NB4 (cell line): ENCODE data around the gene DNAJC1.
"Not testable (repeated sequence)": the region's sequence is repeated elsewhere in the genome, so short reads cannot be mapped to it uniquely, and the experiment has no call there.

Source experiments
- DNase-seq: peaks from one replicate; pipeline ENCODE4 v3.0.0; 2010; ENCODE audit warnings: low read depth
- H3K4me3 ChIP-seq: one replicate; pipeline ENCODE4 v1.5.1; 2011; ENCODE audit warnings: mild to moderate bottlenecking, low read depth, low read length, moderate library complexity
- MYC ChIP-seq: IDR thresholded peaks from 2 replicates; pipeline ENCODE4 v1.6.1; 2011; ENCODE audit warnings: low read depth, low read length
- POLR2A ChIP-seq: IDR thresholded peaks from 2 replicates; pipeline ENCODE4 v1.6.1; 2011; ENCODE audit warnings: mild to moderate bottlenecking; ENCODE audit not compliant: insufficient read length; ENCODE audit errors: extremely low read depth
- TF ChIP-seq, protein P1 (sequence below): IDR thresholded peaks from 2 replicates; pipeline ENCODE4 v1.6.1; 2011; ENCODE audit warnings: low read depth, low read length
- TF ChIP-seq, protein P2 (sequence below): IDR thresholded peaks from one replicate; pipeline ENCODE4 v1.5.1; 2012; ENCODE audit warnings: low read depth, low read length

Gene DNAJC1

DNA sequence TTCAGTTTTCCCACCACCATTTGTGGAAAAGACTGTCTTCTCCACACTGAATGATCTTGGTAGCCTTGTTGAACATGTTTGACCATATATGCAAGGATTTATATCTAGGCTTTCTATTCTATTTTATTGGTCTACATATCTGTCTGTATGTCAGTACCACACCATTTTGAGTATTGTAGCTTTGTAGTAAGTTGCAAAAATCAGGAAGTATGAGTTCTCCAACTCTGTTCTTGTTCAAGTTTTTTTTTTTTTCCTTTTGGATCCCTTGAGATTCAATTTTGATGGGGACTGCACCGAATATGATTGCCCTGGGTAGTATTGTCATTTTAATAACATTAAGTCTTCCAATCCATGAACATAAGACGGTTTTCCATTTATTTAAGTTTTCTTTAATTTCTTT, 176.8 kb downstream of the DNAJC1 start:
- H3K4me3 ChIP-seq: no peak overlapping the region
- TF ChIP-seq, protein P1, sequence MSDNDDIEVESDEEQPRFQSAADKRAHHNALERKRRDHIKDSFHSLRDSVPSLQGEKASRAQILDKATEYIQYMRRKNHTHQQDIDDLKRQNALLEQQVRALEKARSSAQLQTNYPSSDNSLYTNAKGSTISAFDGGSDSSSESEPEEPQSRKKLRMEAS: no peak
- no peak for TF ChIP-seq MYC
- TF ChIP-seq, protein P2, sequence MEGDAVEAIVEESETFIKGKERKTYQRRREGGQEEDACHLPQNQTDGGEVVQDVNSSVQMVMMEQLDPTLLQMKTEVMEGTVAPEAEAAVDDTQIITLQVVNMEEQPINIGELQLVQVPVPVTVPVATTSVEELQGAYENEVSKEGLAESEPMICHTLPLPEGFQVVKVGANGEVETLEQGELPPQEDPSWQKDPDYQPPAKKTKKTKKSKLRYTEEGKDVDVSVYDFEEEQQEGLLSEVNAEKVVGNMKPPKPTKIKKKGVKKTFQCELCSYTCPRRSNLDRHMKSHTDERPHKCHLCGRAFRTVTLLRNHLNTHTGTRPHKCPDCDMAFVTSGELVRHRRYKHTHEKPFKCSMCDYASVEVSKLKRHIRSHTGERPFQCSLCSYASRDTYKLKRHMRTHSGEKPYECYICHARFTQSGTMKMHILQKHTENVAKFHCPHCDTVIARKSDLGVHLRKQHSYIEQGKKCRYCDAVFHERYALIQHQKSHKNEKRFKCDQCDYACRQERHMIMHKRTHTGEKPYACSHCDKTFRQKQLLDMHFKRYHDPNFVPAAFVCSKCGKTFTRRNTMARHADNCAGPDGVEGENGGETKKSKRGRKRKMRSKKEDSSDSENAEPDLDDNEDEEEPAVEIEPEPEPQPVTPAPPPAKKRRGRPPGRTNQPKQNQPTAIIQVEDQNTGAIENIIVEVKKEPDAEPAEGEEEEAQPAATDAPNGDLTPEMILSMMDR: no peak
- TF ChIP-seq POLR2A: no peak
- DNase-seq: no peak

DNA sequence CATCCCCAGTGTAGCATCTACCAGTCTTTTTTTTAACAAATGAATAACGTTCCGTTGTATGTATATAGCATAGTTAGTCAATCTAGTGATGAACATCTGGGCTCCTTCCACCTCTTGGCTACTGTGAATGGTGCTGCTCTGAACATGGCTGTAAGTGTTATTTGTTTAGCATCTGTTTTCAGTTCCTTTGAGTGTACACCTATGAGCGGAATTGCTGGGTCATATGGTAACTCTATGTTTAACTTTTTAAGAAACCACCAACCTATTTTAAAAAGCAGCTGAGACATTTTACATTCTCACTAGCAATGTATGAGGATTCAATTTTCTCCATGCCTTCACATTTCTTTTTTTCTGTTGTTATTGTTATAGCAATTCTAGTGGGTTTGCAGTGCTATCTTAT, 178.2 kb downstream of the DNAJC1 start:
- TF ChIP-seq, protein P1: no peak
- no peak for TF ChIP-seq POLR2A
- TF ChIP-seq MYC: no peak
- TF ChIP-seq, protein P2: no peak
- no peak for DNase-seq
- no peak overlapping the region for H3K4me3 ChIP-seq

DNA sequence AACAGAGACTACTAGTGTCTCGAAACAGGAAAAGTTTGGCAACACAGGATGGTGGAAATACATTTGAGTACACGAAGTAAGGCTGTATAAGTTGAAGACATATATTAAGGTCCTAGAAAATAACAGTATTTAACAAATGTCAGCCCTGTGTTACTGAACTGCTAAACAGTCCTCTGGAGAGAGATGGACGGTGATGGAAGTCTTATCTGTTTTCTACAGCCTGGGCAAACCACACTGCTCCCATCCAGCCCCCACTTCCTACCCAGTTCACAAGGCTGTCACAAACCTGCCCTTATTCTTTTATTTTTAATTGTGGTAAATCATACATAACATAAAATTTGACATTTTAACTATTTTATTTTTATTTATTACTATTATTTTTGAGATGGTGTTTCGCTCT, 179.1 kb downstream of the DNAJC1 start:
- TF ChIP-seq MYC (no peak), POLR2A (no peak)
- TF ChIP-seq, protein P2: no peak
- TF ChIP-seq, protein P1: no peak
- no peak for DNase-seq
- no peak overlapping the region for H3K4me3 ChIP-seq

DNA sequence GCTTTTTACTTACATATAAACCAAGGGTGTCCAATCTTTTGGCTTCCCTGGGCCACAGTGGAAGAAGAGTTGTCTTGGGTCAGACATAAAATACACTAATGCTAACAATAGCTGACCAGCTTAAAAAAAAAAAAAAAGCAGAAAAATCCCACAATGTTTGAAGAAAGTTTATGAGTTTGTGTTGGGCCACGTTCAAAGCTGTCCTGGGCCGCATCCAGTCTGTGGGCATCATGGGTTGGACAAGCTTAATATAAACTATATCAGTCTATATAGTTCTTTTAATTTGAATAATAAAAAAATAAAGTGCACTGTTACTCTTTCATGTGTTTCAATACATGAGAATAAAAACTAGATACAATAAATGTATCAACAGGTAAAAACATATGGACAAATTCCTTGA, 179.9 kb downstream of the DNAJC1 start:
- H3K4me3 ChIP-seq: no peak overlapping the region
- TF ChIP-seq MYC (no peak), POLR2A (no peak)
- TF ChIP-seq, protein P1: no peak
- TF ChIP-seq, protein P2: no peak
- DNase-seq: no peak

DNA sequence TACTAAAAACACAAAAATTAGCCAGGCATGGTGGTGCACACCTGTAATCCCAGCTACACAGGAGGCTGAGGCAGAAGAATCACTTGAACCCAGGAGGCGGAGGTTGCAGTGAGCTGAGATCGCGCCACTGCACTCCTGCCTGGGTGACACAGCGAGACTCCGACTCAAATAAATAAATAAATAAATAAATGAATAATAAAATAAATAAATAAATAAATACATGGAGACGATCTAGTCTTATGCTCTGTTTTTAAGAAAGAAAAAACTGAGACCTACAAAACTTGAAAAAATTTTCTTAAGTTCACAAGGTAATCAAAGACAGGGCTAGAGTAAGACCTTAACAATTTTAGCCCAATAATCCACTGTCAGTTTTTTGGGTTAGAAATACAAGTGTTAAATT, 181.3 kb downstream of the DNAJC1 start:
- not testable (repeated sequence) for DNase-seq, H3K4me3 ChIP-seq

DNA sequence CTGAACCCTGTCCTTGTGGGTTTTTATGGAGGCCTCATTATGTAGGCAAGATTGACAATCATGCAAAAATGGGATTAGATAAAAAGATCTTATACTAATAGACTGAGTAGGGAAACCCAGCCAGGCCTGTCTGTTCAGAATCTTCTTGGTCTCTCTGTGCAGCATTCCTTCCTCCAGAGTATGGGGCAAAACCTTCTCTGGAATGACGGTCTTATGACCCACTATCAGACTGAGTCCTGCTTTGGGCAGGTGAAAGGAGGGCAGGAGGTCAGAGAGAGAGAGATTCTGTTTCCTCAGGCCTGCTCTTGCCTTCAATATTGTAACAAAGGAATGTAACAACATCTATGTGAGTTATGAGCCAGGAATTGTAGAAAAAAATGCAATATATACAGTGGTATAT, 182.6 kb downstream of the DNAJC1 start:
- no peak for DNase-seq
- TF ChIP-seq MYC (no peak), POLR2A (no peak)
- TF ChIP-seq, protein P1: no peak
- TF ChIP-seq, protein P2: no peak
- H3K4me3 ChIP-seq: no peak overlapping the region

DNA sequence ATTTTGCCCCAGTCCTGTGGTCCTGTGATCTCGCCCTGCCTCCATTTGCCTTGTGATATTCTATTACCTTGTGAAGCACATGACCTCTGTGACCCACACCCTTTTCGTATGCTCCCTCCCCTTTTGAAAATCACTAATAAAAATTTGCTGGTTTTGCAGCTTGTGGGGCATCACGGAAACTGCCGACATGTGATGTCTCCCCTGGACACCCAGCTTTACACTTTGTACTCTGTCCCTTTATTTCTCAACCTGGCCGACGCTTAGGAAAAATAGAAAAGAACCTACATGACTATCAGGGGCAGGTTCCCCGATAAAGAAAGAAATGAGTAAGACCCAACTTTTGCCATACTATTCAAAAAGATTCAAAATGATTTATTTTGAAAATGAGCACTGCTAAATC, 185.1 kb downstream of the DNAJC1 start:
- H3K4me3 ChIP-seq, DNase-seq: not testable (repeated sequence)
